Keratinocyte (primary cell): ENCODE results near the gene CACNA1C. TPM values are rescaled to one million over a fixed set of nuclear protein-coding genes. Genes with fewer than 3 reads are reported as not detected.

Experiments used
- DNase-seq: peaks from one replicate; pipeline ENCODE4 v3.0.0-alpha.2; 2011; ENCODE audit warnings: low read depth, missing footprints, low spot score
- FAIRE-seq: peaks from 2 replicates; lab custom pipeline; 2011; peaks lifted over from hg19 to GRCh38; lab: Jason Lieb, UNC
- H2AFZ ChIP-seq: 2 replicates; pipeline ENCODE4 v1.6.0; 2012; ENCODE audit warnings: low read length, control low read depth, inconsistent platforms; ENCODE audit not compliant: control insufficient read depth
- H3K27ac ChIP-seq: 2 replicates; pipeline ENCODE4 v1.5.1; 2011; ENCODE audit warnings: low read length; ENCODE audit not compliant: control insufficient read depth, insufficient read depth
- H3K27me3 ChIP-seq: 3 replicates; pipeline ENCODE4 v1.6.0; 2011; ENCODE audit warnings: low read length; ENCODE audit not compliant: control insufficient read depth, insufficient read depth; ENCODE audit errors: extremely low read depth
- H3K36me3 ChIP-seq, 2 experiments: 2 replicates in 1 of 2; 3 replicates in 1 of 2; pipeline ENCODE4 v1.5.1; 2011; ENCODE audit warnings: low read length in 2 of 2, mild to moderate bottlenecking in 1 of 2; ENCODE audit not compliant: control insufficient read depth in 2 of 2, insufficient read depth in 2 of 2; ENCODE audit errors: extremely low read depth in 1 of 2
- H3K4me1 ChIP-seq: 3 replicates; pipeline ENCODE4 v1.5.1; 2011; ENCODE audit warnings: low read length; ENCODE audit not compliant: control insufficient read depth, insufficient read depth; ENCODE audit errors: extremely low read depth
- H3K4me2 ChIP-seq: 3 replicates; pipeline ENCODE4 v1.6.0; 2011; ENCODE audit warnings: low read depth, low read length; ENCODE audit not compliant: control insufficient read depth, insufficient read depth; ENCODE audit errors: extremely low read depth
- H3K4me3 ChIP-seq, 3 experiments: fragments of 200-600 bp in 1 of 3; sonication (generic) in 1 of 3; 2 replicates in 2 of 3; 3 replicates in 1 of 3; pipeline ENCODE4 v1.5.1; 2011 to 2016; ENCODE audit warnings: low read length in 3 of 3, mild to moderate bottlenecking in 3 of 3, control low read depth in 2 of 3, inconsistent platforms in 1 of 3, low read depth in 1 of 3, mixed read lengths in 1 of 3, mixed run types in 1 of 3, moderate library complexity in 1 of 3; ENCODE audit not compliant: control insufficient read depth in 2 of 3, insufficient read depth in 2 of 3; ENCODE audit errors: extremely low read depth in 1 of 3
- H3K79me2 ChIP-seq: 2 replicates; pipeline ENCODE4 v1.6.0; 2012; ENCODE audit warnings: low read length; ENCODE audit not compliant: control insufficient read depth, insufficient read depth
- H3K9ac ChIP-seq: 3 replicates; pipeline ENCODE4 v1.6.0; 2011; ENCODE audit warnings: low read length; ENCODE audit not compliant: control insufficient read depth, insufficient read depth; ENCODE audit errors: extremely low read depth
- H3K9me1 ChIP-seq: 3 replicates; pipeline ENCODE4 v1.6.0; 2011; ENCODE audit warnings: low read length; ENCODE audit not compliant: control insufficient read depth, insufficient read depth; ENCODE audit errors: extremely low read depth
- H3K9me3 ChIP-seq: 2 replicates; pipeline ENCODE4 v1.5.1; 2012; ENCODE audit warnings: low read depth, low read length; ENCODE audit not compliant: control insufficient read depth
- H4K20me1 ChIP-seq: 3 replicates; pipeline ENCODE4 v1.6.0; 2011; ENCODE audit warnings: low read length; ENCODE audit not compliant: control insufficient read depth, insufficient read depth; ENCODE audit errors: extremely low read depth
- CTCF ChIP-seq, 3 experiments: IDR thresholded peaks in 1 of 3; conservative IDR thresholded peaks in 1 of 3; optimal IDR thresholded peaks in 1 of 3; 2 replicates in 2 of 3; 3 replicates in 1 of 3; pipeline versions ENCODE3 to v1.5.1; 2011; ENCODE audit warnings: low read length in 3 of 3, mild to moderate bottlenecking in 3 of 3, moderate library complexity in 2 of 3, control low read depth in 1 of 3, inconsistent platforms in 1 of 3; ENCODE audit not compliant: insufficient read depth in 2 of 3; ENCODE audit errors: extremely low read depth in 1 of 3
- EZH2 ChIP-seq: IDR thresholded peaks from one replicate; pipeline ENCODE4 v1.6.1; 2012; ENCODE audit warnings: inconsistent platforms, mild to moderate bottlenecking, low read length, moderate library complexity
- dilution Hi-C: fragments of 300-500 bp; cut with MboI; formaldehyde crosslinking; loops from one replicate; pipeline ENCODE4 v1.7.0; 2020; ENCODE audit warnings: low sequenced_read_pairs; ENCODE audit not compliant: extremely low pct_ligation_motif_present
- polyA plus RNA-seq, 5 experiments: library from polyadenylated mRNA; depleted of rRNA in 3 of 5; stranded (reverse) in 3 of 5; stranded (forward) in 1 of 5; unstranded in 1 of 5; fragments of >200 nt; gene quantifications; 1 replicate in 1 of 5; 2 replicates in 3 of 5; 3 replicates in 1 of 5; pipeline versions ENCODE4 v1.2.1 to v1.2.3, GENCODE V29; 2011 to 2012; ENCODE audit warnings: missing spikeins in 2 of 5, low read depth in 1 of 5, low replicate concordance in 1 of 5

CACNA1C gene
- polyA plus RNA-seq, 1 donor (not counting 4 experiments of a cell fraction or from before 2014, with no cell fraction given) = not detected

DNA sequence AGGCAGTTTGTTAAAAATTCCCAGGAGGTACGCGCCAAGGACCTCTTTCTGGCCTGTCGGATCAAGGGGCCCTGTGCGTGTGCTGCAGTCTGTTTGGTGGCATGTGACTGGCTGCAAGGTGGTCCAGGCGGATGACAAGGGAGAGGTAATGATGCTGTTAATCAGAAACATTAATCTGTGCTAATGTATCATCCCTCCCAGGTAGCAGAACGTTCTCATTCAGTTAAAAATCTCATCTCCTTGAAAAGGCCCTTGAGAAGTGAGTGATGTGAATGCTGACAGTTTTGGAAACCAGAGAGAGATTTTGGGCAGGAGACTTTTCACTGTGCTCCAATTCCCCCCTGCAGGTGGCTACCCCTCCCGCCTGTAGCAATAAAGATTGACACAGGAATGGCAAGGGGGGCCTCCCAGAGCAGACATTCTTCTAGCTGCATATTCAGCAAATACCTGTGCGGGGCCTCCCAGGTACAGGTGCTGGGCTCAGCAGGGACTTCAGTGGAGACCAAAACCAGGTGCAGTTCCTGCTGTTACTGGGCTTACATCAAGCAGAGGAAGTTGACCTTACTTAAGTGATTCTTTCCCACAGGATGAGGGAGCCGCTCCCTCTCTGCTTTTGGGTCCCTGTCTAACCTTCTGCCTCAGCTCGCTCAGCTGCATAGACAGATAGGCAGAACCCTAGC, 364.8 kb downstream of the CACNA1C start:
- no peaks in the 10 kb centered on the region for H3K36me3 ChIP-seq
- no peak overlapping the region for H2AFZ ChIP-seq
- H3K9me1 ChIP-seq = no peaks in the 10 kb centered on the region
- H3K27ac ChIP-seq = no peak overlapping the region
- FAIRE-seq (no peak), DNase-seq (no peak)
- no peak overlapping the region for H3K4me3 ChIP-seq
- H4K20me1 ChIP-seq = no peaks in the 10 kb centered on the region
- H3K27me3 ChIP-seq = no peaks in the 10 kb centered on the region
- no peak overlapping the region for H3K4me2 ChIP-seq
- H3K9me3 ChIP-seq = no peaks in the 10 kb centered on the region
- no peaks in the 10 kb centered on the region for H3K79me2 ChIP-seq
- TF ChIP-seq CTCF (optimal IDR thresholded peaks at IDR 0.05 in 1 of 3, IDR thresholded peaks at IDR 0.05 in 1 of 3, conservative IDR thresholded peaks at IDR 0.05 in 1 of 3; ENCODE audit: extremely low read depth in 1 of 3, insufficient read depth in 2 of 3, low read length in 3 of 3) (no peak), EZH2 (no peak)
- dilution Hi-C loops = no loop called here
- no peaks in the 10 kb centered on the region for H3K4me1 ChIP-seq
- no peak overlapping the region for H3K9ac ChIP-seq

GRCh38 chr12:2418579-2418978, 365.8 kb downstream of the CACNA1C start:
- no peak overlapping the region for H2AFZ ChIP-seq
- H4K20me1 ChIP-seq = no peaks in the 10 kb centered on the region
- DNase-seq (no peak), FAIRE-seq (no peak)
- no peak overlapping the region for H3K27ac ChIP-seq
- H3K4me2 ChIP-seq = no peak overlapping the region
- no peak for TF ChIP-seq EZH2
- TF ChIP-seq CTCF (optimal IDR thresholded peaks at IDR 0.05 in 1 of 3, IDR thresholded peaks at IDR 0.05 in 1 of 3, conservative IDR thresholded peaks at IDR 0.05 in 1 of 3; ENCODE audit: extremely low read depth in 1 of 3, insufficient read depth in 2 of 3, low read length in 3 of 3) = no peak
- H3K79me2 ChIP-seq = no peaks in the 10 kb centered on the region
- no peaks in the 10 kb centered on the region for H3K9me1 ChIP-seq
- dilution Hi-C loops = no loop called here
- H3K9me3 ChIP-seq = no peaks in the 10 kb centered on the region
- no peaks in the 10 kb centered on the region for H3K4me1 ChIP-seq
- no peaks in the 10 kb centered on the region for H3K27me3 ChIP-seq
- no peaks in the 10 kb centered on the region for H3K36me3 ChIP-seq
- H3K4me3 ChIP-seq = no peak overlapping the region
- H3K9ac ChIP-seq = no peak overlapping the region
